GM19025 (cell line): ENCODE measurements around the gene GNA12.

Experiments
- ATAC-seq: cut with Tn5 transposase; IDR thresholded peaks from one replicate; pipeline ENCODE4 v1.9.1; 2021; ENCODE audit warnings: mild to moderate bottlenecking, low read depth, moderate library complexity; ENCODE audit not compliant: unreplicated experiment

The GNA12 gene

DNA sequence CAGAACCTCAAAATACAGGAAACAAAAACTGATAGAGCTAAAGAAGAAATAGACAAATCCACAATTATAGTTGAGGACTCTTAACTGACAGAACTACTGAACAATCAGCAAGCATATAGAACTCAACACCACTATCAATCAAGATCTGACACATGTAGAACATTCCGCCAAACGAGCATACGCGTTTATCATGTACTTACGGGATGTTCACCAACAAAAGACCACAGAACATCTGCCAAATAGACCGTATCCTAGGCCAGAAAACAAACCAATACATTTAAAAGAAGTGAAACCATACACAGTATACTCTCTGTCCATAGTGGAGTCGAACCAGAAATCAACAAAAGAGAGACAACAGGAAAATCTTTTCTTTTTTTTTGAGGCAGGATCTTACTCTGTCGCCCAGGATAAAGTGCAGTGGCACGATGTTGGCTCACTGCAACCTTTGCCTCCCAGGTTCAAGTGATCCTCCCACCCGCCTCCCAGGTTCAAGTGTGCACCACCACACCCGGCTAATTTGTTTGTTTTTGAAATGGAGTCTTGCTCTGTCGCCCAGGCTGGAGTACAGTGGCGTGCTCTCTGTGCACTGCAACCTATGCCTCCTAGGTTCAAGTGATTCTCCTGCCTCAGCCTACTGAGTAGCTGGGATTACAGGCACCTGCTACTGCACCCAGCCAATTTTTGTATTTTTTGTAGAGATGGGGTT lies 5.1 kb downstream of the GNA12 start:
- no peak for ATAC-seq

- no peak for ATAC-seq
These were observed 5.7 kb downstream of the GNA12 start for GRCh38 chr7:2838451-2838850.

DNA sequence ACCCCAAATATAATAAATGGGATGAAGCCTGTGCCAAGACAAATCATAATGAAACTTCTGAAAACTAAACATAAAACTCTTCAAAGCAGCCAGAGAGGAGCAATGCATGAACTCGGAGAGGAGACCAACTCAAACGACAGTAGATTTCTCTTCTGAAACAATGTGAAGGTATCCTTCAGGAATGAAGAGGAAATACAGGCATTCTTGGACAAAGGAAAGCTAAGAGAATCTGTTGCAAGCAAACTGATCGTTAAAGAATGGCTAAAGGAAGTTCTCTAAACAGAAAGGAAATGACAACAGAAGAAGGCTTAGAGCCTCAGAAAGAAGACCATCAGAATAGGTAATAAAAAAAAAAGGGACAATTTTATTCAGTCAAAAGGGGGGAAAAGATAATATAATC lies 6.6 kb downstream of the GNA12 start:
- ATAC-seq = no peak

DNA sequence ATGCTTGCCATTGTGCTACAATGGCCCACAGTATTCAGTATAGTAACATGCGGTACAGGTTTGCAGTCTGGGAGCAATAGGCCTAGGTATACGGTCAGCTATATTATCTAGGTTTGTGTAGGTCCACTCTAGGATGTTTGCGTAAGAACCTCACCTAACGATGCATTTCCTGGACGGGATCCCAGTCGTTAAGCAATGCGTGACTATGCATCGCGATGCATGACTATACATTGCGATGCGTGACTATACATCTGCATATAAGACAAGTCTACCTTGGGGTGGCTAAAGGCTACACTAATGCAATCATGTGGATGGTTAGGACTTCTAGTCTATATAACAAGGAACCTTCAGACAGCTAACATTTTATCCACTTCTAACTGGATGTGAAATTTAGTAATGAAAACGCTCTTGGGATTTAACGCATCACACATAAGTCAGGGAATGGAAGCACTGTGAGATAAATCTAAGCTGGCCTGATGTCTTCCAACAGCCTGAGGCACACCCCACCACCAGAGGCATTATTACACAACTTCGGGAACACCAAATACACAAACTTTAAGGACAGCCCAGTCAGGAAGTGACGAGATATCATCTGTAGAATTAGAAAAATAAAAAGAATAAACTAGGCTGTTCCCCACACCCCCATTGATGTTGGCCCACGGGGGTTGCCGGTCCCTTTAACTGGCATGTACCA lies 9.2 kb downstream of the GNA12 start:
- no peak for ATAC-seq

DNA sequence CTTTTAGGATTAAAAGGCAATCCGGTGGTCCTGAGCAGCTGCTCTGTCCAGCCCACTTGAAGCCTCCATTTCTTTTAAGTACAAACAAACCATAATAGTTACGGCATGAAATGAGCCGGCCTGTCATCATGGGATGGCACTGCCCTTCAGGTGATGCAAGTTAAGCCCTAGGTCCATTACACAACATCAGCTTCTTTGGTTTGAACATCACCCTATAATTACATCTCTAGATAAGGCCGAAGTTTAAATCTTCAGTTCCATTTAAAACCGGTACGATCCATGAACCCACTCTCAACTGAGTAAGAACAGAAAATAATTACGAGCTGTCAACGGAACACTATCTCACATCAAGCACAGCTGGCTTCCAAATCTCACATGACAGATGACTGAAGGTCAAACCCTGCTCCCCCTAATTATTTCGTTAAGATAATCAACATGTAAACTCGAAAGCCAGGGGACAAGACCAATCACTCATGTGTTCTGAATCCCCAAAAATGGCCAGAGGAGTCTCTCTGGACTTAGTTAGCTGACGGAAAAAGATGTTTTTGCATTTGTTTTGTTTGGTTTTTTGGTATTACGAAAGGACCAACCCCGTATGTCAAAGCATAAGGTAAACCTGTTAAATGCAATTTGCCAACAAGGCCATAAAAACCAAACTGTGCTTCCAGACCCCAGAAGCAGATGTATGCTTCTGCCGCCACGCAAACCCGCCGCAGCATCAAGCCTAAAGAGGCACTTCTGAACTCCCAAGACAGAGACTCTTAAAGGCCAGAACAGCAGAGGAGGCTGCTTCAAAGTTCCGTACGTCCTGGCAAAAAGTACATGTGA lies 10.8 kb downstream of the GNA12 start:
- no peak for ATAC-seq

DNA sequence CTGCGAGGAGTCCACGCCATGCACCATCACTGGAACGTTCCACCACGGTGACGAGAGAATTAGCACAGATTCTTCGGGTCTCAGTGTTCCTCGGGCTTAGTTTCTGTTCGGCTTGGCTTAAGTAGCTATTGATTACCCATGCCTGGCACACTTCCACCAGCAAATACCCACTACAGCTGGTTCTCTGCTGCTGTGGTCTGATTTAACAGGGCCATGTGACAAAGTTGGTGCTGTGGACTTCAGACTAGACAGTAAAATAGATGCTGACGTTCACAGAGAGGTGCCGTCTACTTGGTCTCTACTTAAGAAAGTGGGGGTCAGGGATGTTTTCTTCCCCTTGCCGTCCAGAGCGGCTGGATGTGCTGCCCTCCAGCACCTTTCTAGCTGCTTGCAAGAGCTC lies 11.6 kb downstream of the GNA12 start:
- no peak for ATAC-seq

DNA sequence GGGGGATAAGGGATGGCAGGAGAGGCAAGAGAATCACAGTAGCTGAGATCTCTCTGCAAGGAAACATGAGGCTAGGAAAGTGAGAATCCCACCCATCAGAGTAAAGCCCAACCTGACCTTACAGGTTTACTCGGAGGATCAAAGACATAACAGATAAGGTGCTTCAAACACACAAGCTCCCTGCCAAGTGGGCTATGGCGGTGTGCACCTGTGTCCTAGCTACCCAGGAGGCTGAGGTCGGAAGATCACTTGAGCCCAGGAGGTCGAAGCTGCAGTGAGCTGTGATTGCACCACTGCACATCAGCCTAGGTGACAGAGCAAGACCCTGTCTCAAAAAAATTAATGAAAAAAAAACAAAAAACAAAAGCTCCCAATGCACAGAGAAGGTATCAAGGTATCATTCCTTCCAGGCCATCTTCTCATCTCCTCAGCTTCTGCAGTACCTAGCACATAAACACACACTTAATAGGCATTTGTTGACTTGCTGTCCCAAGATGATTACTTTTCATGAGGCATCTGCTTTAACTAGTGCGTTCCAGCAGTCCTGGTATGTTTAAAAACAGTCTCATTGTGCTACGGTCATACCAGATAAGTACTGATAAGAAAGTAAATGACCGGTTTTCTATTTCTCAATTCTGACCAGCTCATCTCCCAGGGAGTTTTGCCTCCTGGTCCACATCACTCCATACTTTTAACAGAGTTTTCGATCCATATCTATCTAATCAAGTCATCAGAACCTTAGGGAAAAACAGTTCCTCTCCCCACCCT lies 13.3 kb downstream of the GNA12 start:
- ATAC-seq = no peak

- ATAC-seq = no peak
These were observed 15.1 kb downstream of the GNA12 start for GRCh38 chr7:2829040-2829439.

DNA sequence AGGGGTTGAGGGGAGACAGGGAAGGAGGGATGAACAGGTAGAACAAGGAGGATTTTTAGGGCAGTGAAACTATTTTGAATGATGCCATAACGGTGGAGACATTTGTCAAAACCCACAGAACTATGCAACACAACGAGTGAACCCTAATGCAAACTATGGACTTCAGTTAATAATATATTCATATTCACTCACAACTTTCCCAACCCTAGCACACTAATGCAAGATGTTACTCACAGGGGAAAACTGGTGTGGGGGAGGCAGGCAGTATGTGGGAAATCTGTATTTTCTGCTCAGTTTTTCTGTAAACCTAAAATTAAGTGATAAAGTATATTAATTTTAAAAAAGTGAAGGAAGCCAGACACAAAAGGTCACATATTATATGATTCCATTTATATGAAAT lies 17.3 kb downstream of the GNA12 start:
- no peak for ATAC-seq

- ATAC-seq = no peak
These were observed 18.4 kb downstream of the GNA12 start for GRCh38 chr7:2825559-2826227.

- peak; percentile 64 for ATAC-seq
These were observed 19.2 kb downstream of the GNA12 start for GRCh38 chr7:2824678-2825461.

GRCh38 chr7:2824026-2824677 lies 20.0 kb downstream of the GNA12 start:
- ATAC-seq = no peak

- ATAC-seq = no peak
These were observed 21.0 kb downstream of the GNA12 start for GRCh38 chr7:2823130-2823529.

- no peak for ATAC-seq
These were observed 22.1 kb downstream of the GNA12 start for GRCh38 chr7:2821842-2822507.

GRCh38 chr7:2821161-2821841 lies 22.8 kb downstream of the GNA12 start:
- peak; percentile 35 for ATAC-seq

DNA sequence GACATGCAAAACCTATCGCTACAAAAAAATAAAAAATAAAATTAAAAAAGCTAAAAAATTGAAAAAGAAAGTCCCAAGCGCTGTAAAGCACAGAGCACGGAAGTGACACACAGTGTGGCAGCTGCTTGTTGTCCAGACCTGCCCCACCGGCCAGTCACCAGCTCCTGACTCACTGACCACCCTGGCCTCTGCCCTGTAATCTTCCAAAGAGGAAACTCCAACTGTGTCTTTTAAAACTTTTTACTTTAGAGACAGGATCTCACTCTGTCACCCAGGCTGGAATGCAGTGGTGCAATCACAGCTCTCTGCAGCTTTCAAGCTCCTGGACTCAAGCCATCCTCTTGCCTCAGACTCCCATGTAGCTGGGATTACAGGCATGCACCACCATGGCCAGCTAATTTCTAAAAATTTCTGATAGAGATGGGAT lies 23.6 kb downstream of the GNA12 start:
- ATAC-seq = no peak

DNA sequence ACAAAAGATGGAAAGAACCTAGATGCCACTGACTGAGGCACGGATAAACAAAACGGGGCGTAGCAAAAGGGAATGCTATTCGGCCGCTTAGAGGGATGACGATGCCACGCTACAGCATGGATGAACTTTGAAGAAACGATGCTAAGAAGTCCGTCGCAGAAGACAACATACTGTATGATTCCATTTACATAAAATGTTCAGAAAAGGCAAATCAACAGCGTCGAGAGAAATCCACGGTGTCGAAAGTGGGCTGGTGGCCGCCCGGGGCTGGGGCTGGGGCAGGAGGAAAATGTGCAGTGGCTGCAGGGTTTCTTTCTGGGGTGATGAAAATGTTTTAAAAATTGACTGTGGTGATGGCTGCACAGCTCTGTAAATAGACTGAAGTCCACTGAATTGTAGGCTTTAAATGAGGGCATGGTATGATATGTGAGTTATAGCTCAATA lies 24.1 kb downstream of the GNA12 start:
- no peak for ATAC-seq
